GM19351 (cell line): Measurements from ENCODE around the gene HSD17B12.
A peak's percentile ranks its signal among the peaks of the same experiment; 100 is the strongest.

ENCODE experiments used
- ATAC-seq: cut with Tn5 transposase; IDR thresholded peaks from one replicate; pipeline ENCODE4 v1.9.1; 2021; ENCODE audit warnings: mild to moderate bottlenecking, moderate library complexity; ENCODE audit not compliant: unreplicated experiment

The HSD17B12 gene

DNA sequence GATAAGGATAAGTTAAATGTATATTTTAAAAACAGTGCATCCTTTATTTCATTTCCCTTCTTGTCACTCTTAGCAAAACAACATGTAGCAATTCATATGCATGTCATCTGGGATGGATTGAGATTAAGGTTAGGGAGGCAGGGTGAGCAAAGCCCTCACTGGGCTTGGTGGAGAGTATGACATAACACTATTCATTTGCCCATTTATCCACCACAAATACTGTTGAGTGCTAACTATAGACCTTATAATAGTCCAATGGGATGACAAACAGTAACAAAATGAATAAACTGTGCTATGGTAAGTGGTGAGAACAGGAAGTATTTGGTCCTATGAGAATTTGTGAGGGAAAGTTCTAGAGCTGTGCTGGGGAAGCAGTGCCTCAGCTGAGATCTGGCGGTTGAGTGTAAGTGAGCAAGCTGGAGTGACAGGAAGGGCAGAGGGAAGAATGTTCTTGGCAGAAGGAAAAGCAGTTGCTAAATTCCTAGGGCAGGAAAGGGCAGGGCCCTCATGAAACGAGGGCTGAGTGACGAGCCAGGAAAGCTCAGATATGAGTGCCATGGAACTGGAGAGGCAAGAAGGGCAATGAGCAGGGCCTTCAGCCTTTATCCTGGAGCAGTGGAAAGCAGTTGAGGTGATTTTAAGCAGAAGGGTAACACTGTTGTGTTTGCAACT is 6.7 kb downstream of the HSD17B12 start:
- ATAC-seq = no peak

DNA sequence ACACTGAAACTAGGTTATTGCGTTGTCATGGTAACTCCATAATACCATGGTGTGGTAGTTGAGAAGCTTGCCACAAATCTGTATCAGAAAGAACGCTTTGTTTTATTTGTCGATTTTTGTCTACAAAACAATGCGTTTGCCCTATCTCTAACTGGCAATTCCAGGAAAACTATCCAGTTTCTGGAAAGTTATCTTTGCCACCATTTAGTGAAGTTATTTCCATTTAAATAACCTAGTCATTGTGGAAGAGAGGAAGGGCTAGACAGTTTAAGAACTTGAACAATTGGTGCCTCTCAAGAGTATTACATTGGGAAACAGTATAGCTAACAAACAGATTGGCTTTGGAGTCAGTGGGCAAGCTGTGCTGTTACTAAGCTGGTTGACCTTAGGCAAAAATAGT is 7.9 kb downstream of the HSD17B12 start:
- ATAC-seq = no peak

DNA sequence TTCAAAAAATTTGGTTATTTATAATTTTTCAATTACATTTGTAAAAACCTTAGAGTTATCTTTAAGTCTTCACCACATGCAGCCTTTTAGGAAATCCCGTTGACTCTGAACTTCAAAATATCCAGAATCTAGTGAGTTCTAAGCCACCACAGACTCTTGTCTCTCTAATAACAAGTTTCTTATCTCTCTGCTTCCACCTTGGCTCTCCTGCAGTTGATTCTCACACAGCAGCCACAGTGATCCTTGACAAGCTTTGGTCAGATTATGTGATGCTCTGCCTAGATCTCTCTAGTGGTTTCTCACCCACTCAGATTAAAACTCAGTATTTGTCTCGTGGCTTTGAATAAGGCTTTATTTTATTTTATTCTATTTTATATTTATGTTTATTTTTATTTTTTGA is 8.6 kb downstream of the HSD17B12 start:
- no peak for ATAC-seq

DNA sequence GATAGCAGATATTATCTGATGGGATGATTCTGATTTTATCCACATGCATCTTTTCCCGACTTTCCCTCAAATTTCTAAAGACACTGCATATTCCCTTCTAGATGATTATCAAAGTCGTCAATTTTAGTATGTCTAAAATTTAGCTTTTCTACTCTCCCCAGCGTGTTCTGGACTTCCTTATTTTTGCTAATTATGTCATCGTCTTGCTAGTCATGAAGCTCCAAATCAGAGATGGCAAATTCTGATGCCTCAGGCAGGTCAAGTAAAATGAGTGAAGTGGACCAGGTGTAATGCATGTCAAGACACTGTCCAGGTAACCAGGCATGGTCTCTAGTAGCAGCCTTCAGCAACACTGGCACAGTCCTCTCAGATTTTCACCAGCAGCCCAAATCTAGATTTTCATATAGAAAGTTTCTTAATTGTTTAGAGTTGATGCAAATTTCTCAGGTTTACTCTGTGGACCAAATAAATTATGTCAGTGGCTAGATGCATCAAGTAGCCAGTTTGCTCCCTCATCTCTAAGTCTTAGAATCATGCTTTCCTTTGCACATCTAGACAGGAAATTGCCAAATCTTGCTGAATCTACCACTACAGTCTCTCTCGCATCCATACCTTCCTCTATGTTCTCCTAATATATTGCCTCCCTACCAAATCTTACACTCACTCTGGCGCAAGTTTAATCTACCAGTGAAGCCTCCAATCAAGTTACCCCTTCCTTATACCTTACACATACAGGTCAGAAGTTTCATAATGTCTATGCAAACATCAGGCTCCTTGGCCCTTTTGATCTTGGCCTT is 10.6 kb downstream of the HSD17B12 start:
- no peak for ATAC-seq

- ATAC-seq = no peak
Measured at GRCh38 chr11:43691806-43692205, 11.3 kb downstream of the HSD17B12 start.

- no peak for ATAC-seq
Measured at GRCh38 chr11:43693069-43693468, 12.5 kb downstream of the HSD17B12 start.

DNA sequence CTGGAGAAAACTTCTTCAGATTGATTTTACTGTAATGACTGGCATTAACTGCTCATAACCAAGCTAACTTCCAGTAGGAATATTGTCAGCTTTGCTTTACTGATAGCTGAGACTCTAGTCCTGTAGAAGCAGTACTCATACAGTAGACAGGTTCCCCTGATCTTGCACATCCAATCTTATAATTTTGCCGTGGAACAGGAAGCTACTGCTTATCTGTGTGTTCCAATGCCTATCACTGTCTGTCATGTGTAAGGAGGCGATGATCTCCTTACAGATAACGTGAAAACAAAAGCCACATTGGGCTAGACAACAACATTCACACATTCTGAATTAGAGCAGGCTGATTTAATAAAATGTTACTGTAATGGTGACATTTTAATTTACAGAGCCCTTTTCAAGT is 13.2 kb downstream of the HSD17B12 start:
- ATAC-seq = no peak

- ATAC-seq = peak; percentile 71
Measured at GRCh38 chr11:43694477-43694876, 13.9 kb downstream of the HSD17B12 start.

DNA sequence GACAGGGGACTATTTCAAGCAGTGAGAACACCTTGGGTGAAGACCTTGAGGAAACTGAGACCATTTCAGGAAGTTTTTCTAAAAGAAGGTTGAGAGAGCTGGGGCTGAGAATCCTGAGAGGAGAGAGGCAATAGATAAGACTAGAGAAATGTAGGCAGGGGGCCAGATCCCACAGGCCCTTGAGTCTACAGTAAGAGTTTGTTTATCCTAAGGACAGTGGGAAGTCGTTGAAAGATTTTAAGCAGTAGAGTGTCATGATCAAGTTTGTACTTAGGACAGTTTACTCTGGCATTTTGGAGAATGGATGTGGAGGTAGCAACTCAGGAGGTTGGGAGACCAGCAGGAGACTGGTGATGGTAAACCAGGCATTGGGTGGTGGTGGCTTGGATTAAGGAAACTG is 17.1 kb downstream of the HSD17B12 start:
- ATAC-seq = no peak

DNA sequence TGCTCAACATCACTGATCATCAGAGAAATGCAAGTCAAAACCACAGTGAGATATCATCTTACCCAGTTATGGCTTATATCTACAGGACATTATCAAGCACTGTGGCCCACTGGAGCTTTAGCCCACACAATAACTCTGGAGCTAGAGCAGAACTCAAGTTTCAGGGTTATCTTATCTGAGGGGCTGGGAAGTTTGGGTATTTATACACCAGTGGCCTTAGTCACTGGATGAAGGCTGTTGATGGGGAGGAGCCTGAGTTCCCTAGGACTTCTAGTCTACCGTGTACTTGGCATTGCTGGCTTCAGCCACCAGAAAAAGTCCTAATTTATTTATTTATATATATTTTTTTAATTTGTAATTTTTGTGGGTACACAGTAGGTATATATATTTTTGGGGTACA is 19.3 kb downstream of the HSD17B12 start:
- no peak for ATAC-seq

GRCh38 chr11:43706631-43707030 is 26.1 kb downstream of the HSD17B12 start:
- ATAC-seq = no peak

GRCh38 chr11:43708776-43709175 is 28.2 kb downstream of the HSD17B12 start:
- ATAC-seq = no peak

GRCh38 chr11:43709689-43710088 is 29.2 kb downstream of the HSD17B12 start:
- no peak for ATAC-seq

DNA sequence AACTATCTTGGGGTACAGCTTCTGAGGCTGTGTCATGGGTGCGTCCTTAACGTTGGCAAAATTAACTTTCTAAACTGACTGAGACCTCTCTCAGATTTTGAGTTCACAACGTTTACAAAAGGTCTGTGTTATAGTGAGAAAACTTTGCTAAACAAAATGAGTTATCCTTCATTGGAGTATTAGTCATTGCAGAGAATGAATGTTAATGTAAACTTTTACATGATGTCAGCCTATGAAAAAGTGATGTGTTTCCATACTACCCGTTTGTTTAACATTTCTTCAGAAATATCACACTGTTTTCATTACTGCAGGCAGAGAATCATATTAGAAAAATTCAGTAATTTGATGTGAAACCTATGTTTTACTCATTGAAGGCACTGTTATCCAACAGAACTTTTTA is 32.1 kb downstream of the HSD17B12 start:
- no peak for ATAC-seq

DNA sequence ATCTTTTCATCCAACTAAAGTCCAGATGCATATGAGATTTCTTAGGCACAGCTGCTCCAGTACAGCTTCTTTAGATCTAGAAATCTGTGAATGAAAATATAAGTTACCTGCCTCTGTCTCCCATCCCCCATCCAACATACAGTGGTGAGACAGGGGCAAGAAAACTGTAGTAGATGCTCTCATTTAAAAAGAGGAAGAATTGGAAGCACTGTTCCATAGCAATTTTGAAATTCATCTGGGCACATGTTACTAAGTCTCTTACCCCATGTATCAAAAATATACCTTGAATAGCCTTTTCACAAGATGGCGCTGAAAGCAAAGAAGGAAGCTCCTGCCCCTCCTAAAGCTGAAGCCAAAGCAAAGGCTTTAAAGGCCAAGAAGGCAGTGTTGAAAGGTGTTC is 37.8 kb downstream of the HSD17B12 start:
- ATAC-seq = no peak

DNA sequence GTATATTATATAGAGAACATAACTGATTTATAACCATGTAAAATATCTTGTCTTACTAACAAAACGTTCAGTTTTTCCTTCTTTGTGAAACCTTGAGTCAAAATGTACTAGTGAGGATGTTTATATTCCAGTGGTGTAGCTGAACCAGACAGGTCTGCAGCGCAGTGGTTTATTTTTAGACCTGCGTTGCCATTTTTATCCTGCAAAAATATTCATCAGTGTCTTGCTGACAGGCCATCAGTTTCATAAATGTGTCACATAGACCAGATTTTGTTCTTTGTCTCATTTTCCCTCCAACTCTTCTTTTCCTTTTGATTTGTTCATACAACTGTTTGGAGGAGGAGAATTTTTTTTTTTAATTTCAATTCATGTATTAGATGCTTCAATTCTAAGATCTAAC is 43.1 kb downstream of the HSD17B12 start:
- ATAC-seq = no peak

DNA sequence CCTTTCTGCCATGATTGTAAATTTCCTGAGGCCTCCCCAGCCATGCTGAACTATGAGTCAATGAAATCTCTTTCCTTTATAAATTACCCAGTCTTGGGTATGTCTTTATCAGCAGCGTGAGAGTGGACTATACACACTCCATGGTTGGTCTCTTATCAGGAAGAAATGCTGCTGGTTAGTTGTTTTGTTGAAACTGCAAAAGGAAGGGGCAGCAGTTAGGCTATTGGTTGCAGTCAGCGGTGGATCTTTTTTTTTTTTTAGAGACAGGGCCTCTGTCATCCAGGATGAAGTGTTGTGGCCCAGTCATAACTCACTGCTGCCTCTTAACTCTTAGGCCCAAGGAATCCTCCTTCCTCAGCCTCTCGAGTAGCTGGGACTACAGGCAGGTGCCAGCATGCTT is 51.7 kb downstream of the HSD17B12 start:
- no peak for ATAC-seq

DNA sequence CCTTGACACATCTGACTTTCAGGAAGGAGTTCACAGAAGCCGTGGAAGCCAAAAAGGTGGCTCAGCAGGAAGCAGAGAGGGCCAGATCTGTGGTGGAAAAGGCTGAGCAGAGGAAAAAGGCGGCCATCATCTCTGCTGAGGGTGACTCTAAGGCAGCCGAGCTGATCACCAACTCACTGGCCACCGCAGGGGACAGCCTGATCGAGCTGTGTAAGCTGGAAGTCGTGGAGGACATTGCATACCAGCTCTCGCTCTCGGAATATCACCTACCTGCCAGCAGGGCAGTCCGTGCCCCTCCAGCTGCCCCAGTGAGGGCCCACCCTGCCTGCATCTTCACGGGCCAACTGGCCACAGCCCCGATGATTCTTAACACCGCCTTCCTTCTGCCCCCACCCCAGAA is 53.7 kb downstream of the HSD17B12 start:
- no peak for ATAC-seq

DNA sequence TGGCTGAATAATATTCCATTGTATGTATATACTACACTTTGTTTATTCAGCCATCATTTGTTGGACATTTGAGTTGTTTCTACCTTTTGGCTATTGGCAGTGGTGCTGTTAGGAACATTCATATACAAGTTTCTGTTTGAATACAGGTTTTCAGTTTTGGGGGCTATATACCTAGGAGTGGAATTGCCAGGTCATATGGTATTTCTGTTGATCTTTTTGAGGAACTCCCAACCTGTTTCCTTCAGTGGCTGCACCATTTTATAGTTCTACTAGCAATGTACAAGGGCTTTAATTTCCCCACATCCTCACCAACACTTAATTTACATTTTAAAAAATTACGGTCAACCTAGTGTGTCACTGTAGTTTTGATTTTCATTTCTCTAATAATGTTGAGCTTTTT is 54.6 kb downstream of the HSD17B12 start:
- no peak for ATAC-seq

GRCh38 chr11:43735961-43736360 is 55.4 kb downstream of the HSD17B12 start:
- ATAC-seq = no peak

DNA sequence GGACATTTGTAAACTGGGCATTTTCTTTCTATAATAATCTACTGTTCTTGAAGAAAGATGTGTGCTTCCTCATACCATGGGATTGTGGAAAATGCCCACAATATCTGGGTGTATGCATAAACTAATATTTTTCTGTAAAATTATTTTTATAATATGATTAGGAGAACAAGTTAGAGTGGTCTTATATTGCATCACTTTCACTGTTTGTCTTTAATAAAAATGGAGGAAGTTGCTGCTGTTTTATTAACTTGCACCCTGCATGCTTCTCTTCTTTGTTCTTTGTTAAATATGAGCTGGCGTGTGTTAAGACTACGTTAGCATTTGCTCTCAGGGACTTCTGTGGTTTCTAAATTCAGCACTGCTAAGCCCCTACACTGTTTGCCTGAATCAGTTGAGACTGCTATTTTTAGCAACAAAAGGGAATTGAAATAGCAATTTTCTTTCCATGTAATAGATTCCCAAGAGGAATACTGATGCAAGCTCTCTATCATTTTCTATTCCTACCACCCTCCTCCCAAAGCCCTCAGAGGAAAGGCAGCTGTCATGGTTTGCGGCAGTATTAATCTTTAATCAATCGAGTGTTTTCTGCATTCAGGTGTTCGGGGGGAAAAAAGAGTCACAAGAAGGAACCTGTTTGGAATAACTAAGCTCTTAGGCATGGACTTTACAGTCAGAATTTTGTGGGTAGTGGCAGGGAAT is 56.1 kb downstream of the HSD17B12 start:
- ATAC-seq = no peak

DNA sequence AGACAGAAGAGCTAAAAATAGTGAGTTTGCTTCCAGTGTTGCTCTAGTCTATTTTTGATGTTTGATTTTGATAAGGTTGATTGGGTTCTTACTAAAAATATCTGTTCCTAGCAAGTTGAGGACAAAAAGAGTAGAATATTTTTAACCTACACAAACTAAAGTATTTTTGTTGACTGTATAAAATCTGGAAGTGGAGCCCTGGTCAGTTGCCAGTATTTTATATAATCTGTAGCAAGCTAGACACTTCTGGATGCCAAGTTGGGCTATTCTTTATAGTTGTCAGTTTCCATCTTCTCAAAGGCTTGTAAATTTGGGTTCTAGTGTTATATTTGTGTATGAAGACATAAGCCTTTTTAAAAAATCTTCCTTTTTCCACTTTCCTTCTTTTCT is 56.7 kb downstream of the HSD17B12 start:
- ATAC-seq = no peak
